WTC11 (cell line): Measurements from ENCODE around the gene GNB5. TPM values are rescaled to one million over a fixed set of nuclear protein-coding genes. Genes with fewer than 3 reads are reported as not detected.
"Not testable (repeated sequence)": the region's sequence is repeated elsewhere in the genome, so short reads cannot be mapped to it uniquely, and the experiment has no call there.

Experiments used
- ATAC-seq: fragments of 200-7000 bp; cut with Tn5 transposase; 2 replicates; pipeline ENCODE4 v1.10.0; 2021; ENCODE audit warnings: mild to moderate bottlenecking, moderate library complexity
- CTCF ChIA-PET: fragments of 300-600 bp; sonication (Branson Sonifier 250); formaldehyde crosslinking; loops from one replicate; lab custom pipeline; 2021; ENCODE audit warnings: antibody characterized with exemption; lab: Charles Lee
- POLR2A ChIA-PET: fragments of 350-600 bp; sonication (Branson Sonifier 250); formaldehyde crosslinking; loops from one replicate; lab custom pipeline; 2021; ENCODE audit warnings: antibody characterized with exemption; lab: Charles Lee
- DNase-seq: peaks from one replicate; pipeline ENCODE4 v3.0.0; 2021; ENCODE audit warnings: low spot score
- H3K27ac Mint-ChIP-seq: 2 replicates; pipeline ENCODE4 v1.8.0; 2021; ENCODE audit warnings: mixed read lengths
- H3K27me3 Mint-ChIP-seq: 2 replicates; pipeline ENCODE4 v1.8.0; 2021; ENCODE audit warnings: low read depth, mild to moderate bottlenecking, moderate library complexity, mixed read lengths
- H3K36me3 Mint-ChIP-seq: 2 replicates; pipeline ENCODE4 v1.8.0; 2021; ENCODE audit warnings: mixed read lengths
- H3K4me1 Mint-ChIP-seq: 2 replicates; pipeline ENCODE4 v1.8.0; 2022; ENCODE audit warnings: mixed read lengths
- H3K4me3 Mint-ChIP-seq: 2 replicates; pipeline ENCODE4 v1.8.0; 2021; ENCODE audit warnings: mild to moderate bottlenecking, moderate library complexity, mixed read lengths
- H3K9me3 Mint-ChIP-seq: 2 replicates; pipeline ENCODE4 v1.8.0; 2021; ENCODE audit warnings: mixed read lengths
- ELF4 ChIP-seq: sonication (generic); formaldehyde crosslinking; IDR thresholded peaks from 2 replicates; pipeline ENCODE4 v1.8.1; 2022; ENCODE audit warnings: low read depth, mild to moderate bottlenecking, moderate library complexity, missing genetic modification reagents
- ETV6 ChIP-seq: sonication (generic); formaldehyde crosslinking; IDR thresholded peaks from 2 replicates; pipeline ENCODE4 v1.8.1; 2022; ENCODE audit warnings: mild to moderate bottlenecking, missing genetic modification reagents
- GABPB1 ChIP-seq: sonication (generic); formaldehyde crosslinking; IDR thresholded peaks from 2 replicates; pipeline ENCODE4 v1.8.1; 2023; ENCODE audit warnings: mild to moderate bottlenecking, missing genetic modification reagents
- HMGA2 ChIP-seq: fragments of 250-450 bp; sonication (Bioruptor Pico); IDR thresholded peaks from 2 replicates; pipeline ENCODE4 v1.4.0; 2021; ENCODE audit warnings: mild to moderate bottlenecking, moderate library complexity
- SOX15 ChIP-seq: fragments of 250-450 bp; sonication (Bioruptor Pico); IDR thresholded peaks from 2 replicates; pipeline ENCODE4 v1.9.0; 2021; ENCODE audit warnings: mild to moderate bottlenecking
- USF1 ChIP-seq: sonication (generic); formaldehyde crosslinking; IDR thresholded peaks from 2 replicates; pipeline ENCODE4 v1.8.0; 2022; ENCODE audit warnings: mild to moderate bottlenecking, missing genetic modification reagents
- ZNF317 ChIP-seq: sonication (generic); formaldehyde crosslinking; IDR thresholded peaks from 2 replicates; pipeline ENCODE4 v1.8.1; 2023; ENCODE audit warnings: low read depth, mild to moderate bottlenecking, moderate library complexity, missing genetic modification reagents, borderline replicate concordance
- ZNF396 ChIP-seq: fragments of 250-450 bp; sonication (Bioruptor Pico); IDR thresholded peaks from 2 replicates; pipeline ENCODE4 v1.8.0; 2021; ENCODE audit warnings: mild to moderate bottlenecking, moderate library complexity, borderline replicate concordance
- total RNA-seq: library from RNA; stranded (reverse); gene quantifications from 3 replicates; pipeline ENCODE4 v1.2.3, GENCODE V29; 2021
- TF ChIP-seq, protein P1 (sequence below): sonication (generic); formaldehyde crosslinking; conservative IDR thresholded peaks from 2 replicates; pipeline ENCODE4 v1.8.1; 2022; ENCODE audit warnings: mild to moderate bottlenecking, missing genetic modification reagents
- TF ChIP-seq, protein P2 (sequence below): sonication (generic); formaldehyde crosslinking; IDR thresholded peaks from 2 replicates; pipeline ENCODE4 v1.8.0; 2023; ENCODE audit warnings: missing genetic modification reagents, mild to moderate bottlenecking, borderline replicate concordance

The GNB5 gene
- total RNA-seq, 1 experiment from 2014 or later: 37.0 TPM

GRCh38 chr15:52171807-52172206 lies 19.4 kb downstream of the GNB5 start (continued):
- TF ChIP-seq, protein P1, sequence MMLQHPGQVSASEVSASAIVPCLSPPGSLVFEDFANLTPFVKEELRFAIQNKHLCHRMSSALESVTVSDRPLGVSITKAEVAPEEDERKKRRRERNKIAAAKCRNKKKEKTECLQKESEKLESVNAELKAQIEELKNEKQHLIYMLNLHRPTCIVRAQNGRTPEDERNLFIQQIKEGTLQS (CRISPR knock-in tag): no peak
- TF ChIP-seq, protein P2, sequence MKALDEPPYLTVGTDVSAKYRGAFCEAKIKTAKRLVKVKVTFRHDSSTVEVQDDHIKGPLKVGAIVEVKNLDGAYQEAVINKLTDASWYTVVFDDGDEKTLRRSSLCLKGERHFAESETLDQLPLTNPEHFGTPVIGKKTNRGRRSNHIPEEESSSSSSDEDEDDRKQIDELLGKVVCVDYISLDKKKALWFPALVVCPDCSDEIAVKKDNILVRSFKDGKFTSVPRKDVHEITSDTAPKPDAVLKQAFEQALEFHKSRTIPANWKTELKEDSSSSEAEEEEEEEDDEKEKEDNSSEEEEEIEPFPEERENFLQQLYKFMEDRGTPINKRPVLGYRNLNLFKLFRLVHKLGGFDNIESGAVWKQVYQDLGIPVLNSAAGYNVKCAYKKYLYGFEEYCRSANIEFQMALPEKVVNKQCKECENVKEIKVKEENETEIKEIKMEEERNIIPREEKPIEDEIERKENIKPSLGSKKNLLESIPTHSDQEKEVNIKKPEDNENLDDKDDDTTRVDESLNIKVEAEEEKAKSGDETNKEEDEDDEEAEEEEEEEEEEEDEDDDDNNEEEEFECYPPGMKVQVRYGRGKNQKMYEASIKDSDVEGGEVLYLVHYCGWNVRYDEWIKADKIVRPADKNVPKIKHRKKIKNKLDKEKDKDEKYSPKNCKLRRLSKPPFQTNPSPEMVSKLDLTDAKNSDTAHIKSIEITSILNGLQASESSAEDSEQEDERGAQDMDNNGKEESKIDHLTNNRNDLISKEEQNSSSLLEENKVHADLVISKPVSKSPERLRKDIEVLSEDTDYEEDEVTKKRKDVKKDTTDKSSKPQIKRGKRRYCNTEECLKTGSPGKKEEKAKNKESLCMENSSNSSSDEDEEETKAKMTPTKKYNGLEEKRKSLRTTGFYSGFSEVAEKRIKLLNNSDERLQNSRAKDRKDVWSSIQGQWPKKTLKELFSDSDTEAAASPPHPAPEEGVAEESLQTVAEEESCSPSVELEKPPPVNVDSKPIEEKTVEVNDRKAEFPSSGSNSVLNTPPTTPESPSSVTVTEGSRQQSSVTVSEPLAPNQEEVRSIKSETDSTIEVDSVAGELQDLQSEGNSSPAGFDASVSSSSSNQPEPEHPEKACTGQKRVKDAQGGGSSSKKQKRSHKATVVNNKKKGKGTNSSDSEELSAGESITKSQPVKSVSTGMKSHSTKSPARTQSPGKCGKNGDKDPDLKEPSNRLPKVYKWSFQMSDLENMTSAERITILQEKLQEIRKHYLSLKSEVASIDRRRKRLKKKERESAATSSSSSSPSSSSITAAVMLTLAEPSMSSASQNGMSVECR (CRISPR knock-in tag): no peak
- no peak for TF ChIP-seq ELF4
- TF ChIP-seq ZNF396 (CRISPR knock-in tag): no peak
- no peak for TF ChIP-seq USF1

- no peaks in the 10 kb centered on the region for H3K9me3 Mint-ChIP-seq
- no peak for DNase-seq
- H3K4me1 Mint-ChIP-seq: peaks cover 9% of the 10 kb centered on the region
- CTCF ChIA-PET: interaction anchor here (1.0 to 2.5 kb wide), 7 partner anchors 8 to 93 kb away, joined by 3 to 19 read pairs (median 6); no protein-coding TSS in a partner anchor
- H3K4me3 Mint-ChIP-seq: no peak overlapping the region
- H3K27ac Mint-ChIP-seq: no peak overlapping the region
- no peaks in the 10 kb centered on the region for H3K36me3 Mint-ChIP-seq
- ATAC-seq: peak; percentile 94
- TF ChIP-seq HMGA2: no peak
- TF ChIP-seq GABPB1 (CRISPR knock-in tag): no peak
- TF ChIP-seq ETV6 (CRISPR knock-in tag): no peak
- TF ChIP-seq SOX15 (CRISPR knock-in tag): no peak
- H3K27me3 Mint-ChIP-seq: no peaks in the 10 kb centered on the region
- POLR2A ChIA-PET: no interaction called here
Observed at GRCh38 chr15:52171386-52171785, 19.8 kb downstream of the GNB5 start.

DNA sequence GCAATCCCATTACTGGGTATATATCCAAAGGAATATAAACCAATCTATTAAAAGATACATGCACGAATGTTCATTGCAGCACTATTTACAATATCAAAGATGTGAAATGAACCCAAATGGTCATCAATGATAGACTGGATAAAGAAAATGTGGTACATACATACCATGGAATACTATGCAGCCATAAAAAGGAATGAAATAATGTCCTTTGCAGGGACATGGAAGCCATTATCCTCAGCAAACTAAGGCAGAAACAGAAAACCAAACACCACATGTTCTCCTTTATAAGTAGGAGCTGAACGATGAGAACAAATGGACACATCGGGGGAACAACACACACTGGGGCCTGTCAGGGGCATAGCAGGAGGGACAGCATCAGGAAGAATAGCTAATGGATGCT lies 21.0 kb downstream of the GNB5 start:
- CTCF ChIA-PET: interaction anchor here (1.5 to 2.5 kb wide), 5 partner anchors 9 to 38 kb away, joined by 3 to 19 read pairs (median 8); no protein-coding TSS in a partner anchor
- H3K27me3 Mint-ChIP-seq, DNase-seq, POLR2A ChIA-PET, H3K9me3 Mint-ChIP-seq, ATAC-seq, H3K4me3 Mint-ChIP-seq, H3K36me3 Mint-ChIP-seq, H3K27ac Mint-ChIP-seq: not testable (repeated sequence)
- peaks cover 14% of the 10 kb centered on the region for H3K4me1 Mint-ChIP-seq

DNA sequence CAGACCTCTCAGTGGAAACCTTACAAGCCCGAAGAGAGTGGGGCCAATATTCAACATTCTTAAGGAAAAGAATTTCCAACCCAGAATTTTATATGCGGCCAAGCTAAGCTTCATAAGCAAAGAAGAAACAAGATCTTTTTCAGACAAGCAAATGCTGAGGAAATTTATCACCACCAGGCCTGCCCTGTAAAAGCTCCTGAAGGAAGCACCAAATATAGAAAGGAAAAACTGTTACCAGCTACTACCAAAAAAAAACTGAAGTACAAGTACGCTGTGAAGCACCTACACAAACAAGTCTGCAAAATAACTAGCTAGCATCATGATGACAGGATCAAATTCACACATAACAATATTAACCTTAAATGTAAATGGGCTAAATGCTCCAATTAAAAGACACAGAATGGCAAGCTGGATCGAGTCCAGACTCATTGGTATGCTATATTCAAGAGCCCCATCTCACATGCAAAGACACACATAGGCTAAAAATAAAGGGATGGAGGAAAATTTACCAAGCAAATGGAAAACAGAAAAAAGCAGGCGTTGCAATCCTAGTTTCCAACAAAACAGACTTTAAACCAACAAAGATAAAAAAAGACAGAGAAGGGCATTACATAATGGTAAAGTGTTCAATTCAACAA lies 25.6 kb downstream of the GNB5 start:
- ChIA-PET POLR2A (interaction anchor here (1.1 to 3.5 kb wide), 2 partner anchors 14 to 43 kb away, joined by 3 to 23 read pairs; no protein-coding TSS in a partner anchor), CTCF (interaction anchor here (0.7 to 4.7 kb wide), 9 partner anchors 13 to 93 kb away, joined by 3 to 37 read pairs (median 5); no protein-coding TSS in a partner anchor)
- not testable (repeated sequence) for H3K9me3 Mint-ChIP-seq, H3K4me1 Mint-ChIP-seq, DNase-seq, ATAC-seq, H3K27me3 Mint-ChIP-seq, H3K4me3 Mint-ChIP-seq, H3K36me3 Mint-ChIP-seq, H3K27ac Mint-ChIP-seq
- TF ChIP-seq ZNF317 (CRISPR knock-in tag): peak; percentile 74; the same call in 1 of the 2 replicates
